GM19438 (cell line): ENCODE results near the gene GLT6D1.

ENCODE experiments used
- ATAC-seq: cut with Tn5 transposase; IDR thresholded peaks from one replicate; pipeline ENCODE4 v1.9.1; 2021; ENCODE audit warnings: low read depth; ENCODE audit not compliant: unreplicated experiment

GLT6D1 gene

DNA sequence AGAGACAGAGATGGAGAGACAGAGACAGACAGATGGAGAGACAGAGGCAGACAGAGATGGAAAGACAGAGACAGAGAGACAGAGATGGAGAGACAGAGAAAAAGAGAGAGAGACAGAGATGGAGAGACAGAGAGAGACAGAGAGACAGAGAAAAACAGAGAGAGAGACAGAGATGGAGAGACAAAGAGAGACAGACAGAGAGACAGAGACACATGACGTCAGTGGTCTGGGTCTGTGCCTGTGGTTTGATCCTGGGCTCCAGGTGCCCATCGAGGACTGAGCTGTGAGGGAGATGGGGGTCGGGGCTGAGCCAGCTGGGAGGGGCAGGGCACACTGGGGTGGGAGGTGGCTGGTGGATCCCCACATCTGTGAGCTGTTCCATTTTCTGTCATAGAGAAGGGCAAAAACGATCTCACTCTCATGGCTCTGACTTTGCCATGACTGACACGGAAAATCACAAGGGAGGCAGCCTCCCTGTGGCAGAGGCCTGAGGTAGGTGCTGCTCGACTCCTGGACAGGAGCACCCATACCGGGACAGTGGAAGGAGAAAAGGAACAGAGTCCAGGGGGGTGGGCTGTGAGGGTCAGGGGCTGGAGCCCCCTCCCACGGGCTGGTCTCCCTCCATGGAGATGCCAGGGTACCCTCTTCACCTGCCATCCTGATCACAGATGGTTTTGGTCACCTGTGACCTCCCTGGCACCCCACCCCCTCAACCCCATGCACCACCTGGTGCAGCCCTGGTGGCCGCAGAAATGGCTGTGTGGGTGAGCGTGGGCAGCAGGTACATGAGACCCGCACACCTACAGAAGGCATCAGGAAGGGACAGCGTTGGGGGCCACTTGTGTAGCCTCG lies 28.8 kb downstream of the GLT6D1 start:
- no peak for ATAC-seq

DNA sequence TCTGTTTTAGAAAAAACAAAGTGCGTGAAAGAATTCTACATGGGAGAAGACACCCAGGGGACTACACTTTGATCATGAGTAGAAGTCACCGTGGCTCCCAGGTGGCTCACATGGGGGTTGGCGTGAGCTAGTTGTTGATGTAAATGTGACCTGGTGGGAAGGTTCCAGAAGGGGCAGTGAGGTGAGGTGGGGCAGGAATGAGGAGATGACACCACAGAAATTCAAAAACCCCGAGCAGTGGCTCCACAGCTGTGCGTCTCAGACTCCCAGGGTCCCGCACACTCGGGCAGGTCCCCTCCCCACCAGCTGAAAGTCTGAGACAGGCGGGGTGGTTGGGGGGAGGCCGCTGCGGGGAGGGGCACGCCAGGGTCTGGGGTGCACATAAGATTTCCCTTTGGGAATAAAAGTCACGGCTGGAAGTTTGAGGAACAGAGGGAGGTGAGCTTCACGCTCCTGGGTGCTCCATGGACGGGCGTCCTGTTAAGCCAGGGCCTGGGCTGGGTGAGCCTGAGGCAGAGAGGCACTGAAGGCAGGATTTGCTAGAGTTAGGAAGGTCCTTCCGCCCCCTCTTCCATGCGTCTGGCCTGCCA lies 29.9 kb downstream of the GLT6D1 start:
- no peak for ATAC-seq

DNA sequence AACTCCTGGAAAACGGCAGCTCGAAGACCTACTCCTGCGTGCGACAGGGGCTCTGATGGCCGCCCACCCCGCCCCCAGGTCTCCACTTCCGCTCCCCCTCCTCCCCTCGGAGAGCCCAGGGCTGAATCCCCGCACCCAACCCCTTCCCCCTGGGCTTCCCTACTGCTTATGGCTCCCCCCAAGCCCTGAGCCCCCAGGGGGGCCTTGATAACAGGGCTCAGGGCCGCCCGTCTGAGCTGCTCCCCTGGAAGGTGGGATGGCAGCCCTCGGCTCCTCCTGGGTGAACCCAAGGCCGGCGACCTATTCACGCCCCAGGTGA lies 30.4 kb downstream of the GLT6D1 start:
- ATAC-seq, result no peak

DNA sequence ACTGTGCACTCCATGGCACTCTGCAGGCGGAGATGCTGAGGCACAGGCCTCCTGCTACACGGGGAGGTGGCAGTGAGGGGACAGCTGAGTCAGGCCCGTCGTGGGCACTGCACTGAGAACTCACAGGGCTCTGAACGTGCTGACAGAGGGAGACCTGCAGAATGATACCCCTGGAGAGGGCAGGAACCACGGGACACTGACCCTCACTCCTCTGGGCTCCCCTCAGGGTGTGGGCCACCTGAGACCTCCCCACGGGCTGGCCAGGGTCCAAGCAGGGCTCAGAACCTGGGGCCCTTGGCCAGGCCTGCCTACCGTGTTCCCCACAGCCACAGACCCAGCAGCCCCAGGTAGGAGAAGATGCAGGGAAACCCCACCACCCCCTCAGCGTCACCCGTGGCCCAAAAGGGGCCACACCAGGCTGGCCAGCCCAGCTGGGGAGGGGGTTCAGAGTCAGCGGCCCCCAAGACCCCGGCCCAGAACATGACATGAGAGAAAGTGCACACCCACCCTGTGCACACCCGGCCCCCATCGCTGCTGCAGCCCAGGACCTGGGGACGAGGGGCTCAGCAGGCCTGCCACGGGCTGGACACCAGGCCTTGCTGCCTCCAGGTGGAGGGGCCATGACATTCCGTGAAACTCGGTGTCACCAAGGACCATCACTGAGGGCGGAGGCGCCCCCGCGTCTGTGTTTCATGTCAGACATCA lies 30.9 kb downstream of the GLT6D1 start:
- no peak for ATAC-seq

DNA sequence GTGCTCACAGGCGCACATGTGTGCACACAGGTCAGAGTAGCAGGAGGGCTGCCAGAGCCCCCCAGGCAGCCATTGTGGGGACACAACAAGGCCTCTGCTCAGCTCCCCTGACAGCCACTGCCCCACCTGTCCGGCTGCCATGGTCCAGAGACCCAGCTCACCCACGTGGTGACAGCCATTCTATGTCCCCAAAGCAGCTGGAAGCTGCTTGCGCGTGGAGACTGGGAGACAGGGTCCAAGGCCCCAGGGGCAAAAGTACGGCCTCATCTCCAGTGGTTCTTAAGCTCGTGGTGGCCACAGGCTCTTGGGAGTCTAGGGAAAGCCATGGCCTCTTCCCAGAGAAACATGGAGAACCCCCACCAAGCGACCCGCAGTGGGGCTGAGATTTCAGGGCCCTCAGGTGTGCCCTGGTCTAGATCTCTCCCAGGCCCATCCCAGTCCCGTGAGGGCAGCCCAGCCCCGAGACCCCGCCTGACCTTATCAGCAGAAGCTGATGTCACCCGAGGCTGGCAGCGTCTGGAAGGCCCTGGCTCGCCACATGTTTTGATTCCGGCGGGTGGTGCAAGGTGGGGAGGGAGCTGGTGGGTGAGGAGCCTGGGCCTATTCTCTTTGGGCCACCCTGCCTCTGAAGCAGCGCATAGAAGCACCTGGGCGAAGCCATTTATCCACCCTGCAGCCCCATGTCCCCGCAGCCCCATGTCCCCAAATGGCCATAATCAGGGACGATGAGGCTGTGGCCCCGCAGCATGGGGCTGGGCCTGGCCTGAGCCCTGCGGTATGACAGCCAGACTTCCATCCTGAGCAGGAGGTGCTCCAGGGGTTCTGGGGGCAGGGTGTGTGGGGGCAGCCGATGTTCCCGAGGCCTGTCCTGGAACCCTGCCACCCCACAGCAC lies 31.7 kb downstream of the GLT6D1 start:
- ATAC-seq, result no peak

DNA sequence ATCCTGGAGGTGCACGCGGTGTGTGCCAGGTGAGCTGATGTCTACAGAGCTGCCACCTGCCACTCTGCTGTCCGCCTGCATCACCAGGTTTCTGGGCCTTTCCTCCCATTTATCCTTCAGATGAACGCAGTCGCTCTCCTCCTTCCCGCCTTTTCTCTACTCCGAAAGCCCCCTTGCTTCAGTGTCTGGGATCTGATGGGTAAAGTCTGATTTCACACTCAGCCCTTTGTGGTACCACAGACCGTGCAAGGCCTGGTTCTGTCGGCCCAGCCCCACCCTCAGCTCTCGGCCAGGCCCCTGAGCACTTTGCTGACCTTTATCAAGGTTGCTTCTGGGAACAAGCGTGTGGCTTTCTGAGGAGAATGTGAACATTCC lies 32.5 kb downstream of the GLT6D1 start:
- no peak for ATAC-seq

DNA sequence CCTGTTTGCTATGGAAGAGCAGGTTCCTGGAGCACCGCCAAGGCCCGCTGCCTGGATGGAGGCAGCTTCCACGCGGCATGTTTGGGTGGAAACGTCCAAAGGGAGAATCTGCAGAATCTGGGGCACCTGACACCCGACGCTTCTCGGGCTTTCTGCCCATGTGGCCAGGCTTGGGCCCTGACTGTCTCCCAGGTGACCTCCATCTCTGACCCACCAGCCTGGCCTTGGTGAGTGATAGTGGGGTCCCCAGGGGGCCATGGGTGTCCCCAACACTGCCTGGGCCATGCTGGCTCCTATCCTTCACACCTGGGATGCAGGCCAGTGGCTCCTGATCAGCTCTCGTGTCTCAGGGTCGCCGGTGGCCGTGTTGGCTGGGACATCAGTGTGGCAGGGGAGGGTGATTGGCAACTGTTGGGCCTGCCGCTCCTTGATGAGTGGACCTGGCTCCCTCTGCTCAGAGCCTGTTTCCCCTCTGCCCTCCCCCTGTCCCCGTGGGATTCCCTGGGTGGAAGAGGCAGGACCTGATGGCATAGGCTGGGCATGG lies 34.0 kb downstream of the GLT6D1 start:
- ATAC-seq, result no peak

DNA sequence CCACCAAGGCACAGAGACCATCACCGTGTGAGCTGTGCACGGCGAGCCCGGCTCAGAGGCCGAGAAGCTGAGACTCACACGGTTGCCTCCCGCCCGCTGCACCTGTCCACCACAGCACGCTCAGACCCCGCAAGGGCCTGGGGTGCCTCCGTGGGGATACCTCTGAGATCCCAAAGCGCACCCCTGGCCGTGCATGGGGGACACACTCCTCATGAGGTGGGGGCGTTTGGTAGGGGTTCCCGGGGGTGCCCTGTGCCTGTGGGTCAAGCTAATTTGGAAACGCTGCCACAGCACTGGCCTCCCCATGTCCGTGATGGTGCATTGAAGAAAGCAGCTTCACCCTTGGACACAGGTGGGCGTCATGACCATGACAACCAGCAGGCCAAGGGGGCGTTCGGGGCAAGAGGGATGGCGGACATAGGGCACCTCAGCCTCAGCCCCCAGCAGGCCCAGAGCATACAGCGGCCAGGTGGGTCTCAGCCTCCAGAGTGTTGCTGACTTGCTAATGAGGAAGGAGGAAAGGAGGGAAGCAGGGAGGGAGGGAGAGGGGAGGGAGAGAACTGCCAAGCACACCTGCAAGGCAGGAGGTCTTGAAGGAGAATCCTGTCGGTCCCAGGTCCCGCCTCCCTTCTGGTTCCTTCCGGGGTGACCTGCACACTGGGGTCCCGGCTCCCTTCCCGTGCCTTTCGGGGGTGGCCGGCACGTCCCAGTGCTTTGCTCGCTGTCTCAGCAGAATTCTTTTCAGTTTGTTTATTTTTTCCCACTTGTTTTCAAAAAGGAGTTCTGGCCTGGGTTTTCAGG lies 34.7 kb downstream of the GLT6D1 start:
- ATAC-seq, result no peak

DNA sequence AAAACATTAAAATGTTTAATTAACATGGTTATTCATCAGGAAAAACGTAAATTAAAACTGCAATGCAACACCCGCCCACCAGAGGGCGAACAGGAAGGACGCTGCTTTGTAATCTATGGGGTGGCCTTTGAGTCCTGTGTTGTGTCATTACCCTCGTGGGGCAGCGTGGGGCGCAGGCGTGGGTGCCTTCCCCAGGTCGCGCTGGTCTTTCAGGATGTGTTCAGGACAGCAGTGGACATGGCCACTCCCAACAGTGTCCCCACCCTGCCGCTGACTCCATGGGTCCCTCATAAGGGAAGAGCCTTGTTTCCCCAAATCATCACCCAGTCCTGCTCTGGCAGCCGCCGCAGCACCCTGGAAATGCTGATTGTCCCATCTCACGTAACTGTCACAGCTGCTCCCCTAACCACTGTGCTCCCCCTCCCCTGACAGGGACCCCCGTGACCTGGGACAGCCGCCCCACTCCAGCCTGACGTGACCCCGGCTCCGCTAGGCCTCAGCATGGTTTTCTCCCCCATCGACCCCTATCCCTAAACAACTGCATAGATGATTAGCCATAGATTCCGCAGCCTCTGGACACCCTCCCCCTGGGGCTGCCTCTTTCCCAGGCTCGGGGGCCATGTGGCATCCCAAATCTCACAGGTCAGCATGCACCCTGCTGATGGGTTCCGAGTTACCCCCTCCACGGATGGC lies 36.4 kb downstream of the GLT6D1 start:
- no peak for ATAC-seq

DNA sequence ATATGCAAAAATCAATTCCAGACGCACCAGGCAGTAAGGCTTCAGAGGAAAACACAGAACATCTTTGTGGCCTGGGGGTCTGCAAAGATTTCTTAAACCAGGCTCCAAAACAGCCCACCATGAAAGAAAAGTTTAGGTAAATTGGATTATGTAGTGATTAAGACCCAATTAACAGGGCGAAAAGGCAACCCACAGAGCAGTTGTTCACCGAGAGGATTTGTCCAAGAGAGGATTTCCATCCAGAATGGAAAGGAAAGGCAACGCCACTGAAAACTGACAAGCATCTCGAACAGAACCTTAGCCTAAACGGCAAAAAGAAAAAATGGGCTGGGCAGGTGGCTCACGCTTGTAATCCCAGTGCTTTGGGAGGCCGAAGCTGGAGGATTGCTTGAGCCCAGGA lies 37.4 kb downstream of the GLT6D1 start:
- ATAC-seq, result no peak

DNA sequence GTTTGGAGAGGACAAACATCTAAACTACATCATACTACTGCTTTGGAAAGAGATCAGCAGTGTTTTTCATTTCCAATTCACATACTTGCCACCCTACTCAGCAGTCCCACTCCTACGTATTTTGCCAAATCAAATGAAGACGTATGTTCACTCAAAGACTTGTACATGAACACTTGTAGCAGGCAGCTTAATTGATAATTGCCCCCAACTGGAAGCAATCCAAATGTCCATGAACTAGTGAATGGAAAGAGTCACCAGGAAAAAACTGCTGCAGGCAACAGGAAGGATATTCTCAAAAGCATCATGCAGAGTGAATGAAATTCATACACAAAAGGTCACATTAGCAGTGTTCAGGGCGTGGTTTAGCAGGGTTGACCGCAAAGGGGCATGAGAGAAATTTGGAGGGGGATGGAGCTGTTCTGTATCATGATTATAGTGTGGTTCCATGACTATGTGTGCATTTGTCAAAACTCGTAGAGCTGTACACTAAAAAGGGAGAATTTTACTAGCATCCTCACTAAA lies 39.0 kb downstream of the GLT6D1 start:
- no peak for ATAC-seq

DNA sequence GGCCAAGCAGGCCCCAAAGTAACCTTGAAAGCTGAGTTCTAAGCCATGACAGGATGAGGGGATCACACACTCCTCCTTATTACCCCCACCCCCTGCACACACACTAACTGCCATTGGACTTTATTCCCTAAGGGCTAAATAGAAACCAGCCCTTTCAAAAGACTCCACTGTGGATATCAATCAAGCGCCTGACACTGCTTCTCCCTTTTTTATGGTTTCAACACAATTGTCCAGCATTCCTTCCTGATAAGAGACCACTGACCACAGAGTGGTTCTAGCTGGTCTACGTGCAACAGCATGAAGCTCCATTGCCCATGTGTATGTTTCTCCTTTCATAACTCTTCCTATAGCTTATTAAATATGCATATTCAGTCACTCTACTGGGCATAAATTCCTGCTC lies 43.1 kb downstream of the GLT6D1 start:
- ATAC-seq, result no peak

DNA sequence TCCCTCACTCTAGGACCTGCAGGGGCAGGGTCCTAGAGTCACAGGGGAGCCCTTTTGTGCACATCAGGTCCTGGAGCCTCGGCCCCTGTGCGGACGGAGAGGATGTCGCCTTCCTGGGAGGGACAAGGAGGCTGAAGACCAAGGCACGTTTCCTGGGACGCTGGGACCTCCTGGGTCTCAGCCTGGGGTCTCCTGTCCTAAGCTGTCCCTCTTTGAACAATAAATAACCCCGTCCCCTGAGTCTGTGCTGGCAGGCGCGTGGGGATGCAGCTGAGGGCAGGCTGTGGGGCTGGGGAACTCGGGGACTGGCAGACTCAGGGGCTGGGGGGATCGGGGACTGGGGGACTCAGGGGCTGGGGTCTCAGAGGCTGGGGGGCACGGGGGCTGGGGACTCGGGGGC lies 46.7 kb downstream of the GLT6D1 start:
- ATAC-seq, result no peak

DNA sequence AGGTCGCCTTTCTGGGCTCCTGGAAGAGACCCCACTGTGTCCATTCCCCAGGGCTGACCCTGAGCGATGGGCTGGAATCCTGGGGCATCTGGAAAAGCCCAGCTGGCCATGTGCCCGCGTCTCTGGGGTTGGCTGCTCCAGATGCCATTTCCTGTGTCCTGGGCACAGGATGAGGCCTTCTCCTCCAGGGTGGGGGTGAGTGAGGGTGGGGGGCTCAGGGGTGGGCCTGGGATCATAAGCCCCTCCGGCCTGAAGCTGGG lies 47.1 kb downstream of the GLT6D1 start:
- no peak for ATAC-seq

DNA sequence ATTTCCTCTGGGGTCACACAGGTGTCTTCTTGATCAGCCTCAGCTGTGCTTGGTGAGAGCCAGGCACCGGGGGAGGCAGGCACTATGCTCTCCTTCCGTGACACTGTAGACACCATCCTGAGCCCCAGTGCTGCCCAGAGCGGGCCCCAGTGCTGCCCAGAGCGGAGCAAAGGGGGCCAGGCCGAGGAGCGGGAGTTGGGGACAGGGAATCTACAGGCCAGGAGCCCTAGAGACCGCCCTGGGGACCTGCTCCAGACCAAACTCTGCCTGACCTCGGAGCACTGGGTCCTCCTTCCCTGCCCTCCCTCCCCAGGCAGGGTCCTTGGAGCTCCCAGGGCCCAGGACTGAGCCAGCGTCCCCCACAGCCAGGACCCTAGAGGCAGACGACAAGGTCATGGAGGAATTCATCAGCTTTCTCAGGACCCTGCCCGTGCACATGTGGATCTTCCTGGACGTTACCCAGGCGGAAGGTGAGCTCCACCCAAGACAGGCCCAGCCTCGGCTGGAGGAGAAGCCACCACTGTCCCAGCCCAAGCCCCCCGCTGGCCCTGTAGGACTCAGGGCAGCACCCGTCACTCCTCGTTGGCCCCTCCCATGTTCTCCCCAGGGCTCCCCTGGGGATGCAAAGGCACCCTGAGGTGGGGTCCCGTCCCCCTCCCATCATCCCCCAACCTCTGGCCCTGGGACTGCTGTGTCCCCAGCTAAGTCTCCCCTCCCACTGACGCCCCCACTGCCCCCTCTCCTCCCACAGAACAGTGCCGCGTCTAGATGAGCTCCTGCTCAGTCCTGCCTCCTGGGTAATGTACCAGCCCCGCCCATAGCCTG lies 47.6 kb downstream of the GLT6D1 start:
- ATAC-seq, result no peak

DNA sequence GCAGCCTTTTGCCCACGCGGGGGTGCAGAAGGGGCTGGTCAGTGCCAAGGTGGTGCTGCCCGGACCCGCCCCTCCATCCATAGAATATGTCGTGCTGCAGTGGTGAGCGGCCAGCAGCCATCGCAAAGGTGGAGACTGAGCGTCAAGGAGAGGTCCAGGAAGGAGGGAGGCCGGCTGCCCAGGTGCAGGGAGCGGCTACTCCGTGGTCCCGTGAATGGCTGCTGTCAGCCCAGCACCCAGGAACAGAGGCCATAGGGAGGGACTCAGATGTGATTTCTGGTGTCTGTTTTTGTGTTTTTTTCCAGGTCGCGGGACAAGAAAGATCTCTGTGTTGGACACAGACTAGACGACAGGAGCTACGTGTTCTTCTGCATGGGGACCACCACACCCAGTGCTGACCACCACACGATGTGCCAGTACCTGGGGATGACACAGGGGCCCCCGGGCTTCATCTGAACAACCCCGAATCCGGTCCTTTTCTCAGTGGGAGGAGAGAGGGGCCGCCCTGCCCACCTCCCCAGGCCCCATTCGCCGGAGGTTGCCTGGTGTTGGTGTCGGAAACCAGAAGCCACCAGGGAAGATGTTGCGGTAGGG lies 48.8 kb downstream of the GLT6D1 start:
- ATAC-seq, result no peak

DNA sequence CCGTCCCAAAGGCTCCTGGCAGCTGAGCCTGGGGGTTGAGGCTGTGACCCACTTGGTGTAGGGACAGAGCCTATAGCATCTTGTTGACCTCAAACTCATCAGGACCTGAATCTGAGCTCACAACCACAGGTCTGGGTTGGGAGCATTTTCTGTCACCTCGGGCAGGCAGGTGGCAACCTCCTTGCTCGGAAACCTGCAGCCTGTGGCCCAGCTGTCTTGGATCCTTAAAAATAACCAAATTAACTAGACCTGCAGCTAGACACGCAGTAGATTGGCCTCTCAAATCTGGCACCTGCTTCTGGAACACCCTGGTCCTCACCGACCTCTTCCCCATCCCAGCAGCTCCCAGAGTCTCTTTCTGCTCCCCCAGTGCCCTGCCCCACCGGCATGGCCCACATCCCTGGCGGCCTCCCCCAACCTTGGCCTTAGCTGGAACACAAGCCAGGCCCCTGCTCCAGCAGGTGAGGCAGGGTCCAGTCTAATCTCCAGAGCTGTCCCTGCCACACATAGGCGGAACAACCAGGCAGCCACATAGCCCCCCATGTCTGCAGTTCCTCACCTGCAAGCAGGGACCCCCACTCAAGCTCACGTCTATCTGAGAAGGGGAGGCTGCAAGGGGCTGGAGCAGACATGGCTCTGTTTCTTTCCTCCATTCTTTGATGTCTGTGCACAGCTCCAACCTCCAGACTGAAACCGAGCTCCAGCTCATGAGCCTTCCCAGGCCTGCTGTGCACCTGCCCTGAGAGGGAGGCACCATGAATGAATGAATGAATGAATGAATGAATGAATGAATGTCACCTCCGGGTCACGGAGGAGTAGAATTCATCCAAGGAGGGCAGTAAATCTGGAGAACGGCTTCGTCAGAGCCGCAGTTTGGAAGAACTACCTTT lies 49.5 kb downstream of the GLT6D1 start:
- no peak for ATAC-seq
